Epithelial cell of esophagus (primary cell): ENCODE results near the gene FBXL7.

Source experiments
- DNase-seq: peaks from one replicate; pipeline ENCODE4 v3.0.0; 2010; ENCODE audit warnings: low read depth
- H3K4me3 ChIP-seq: 2 replicates; pipeline ENCODE4 v1.5.1; 2011; ENCODE audit warnings: mild to moderate bottlenecking, low read length, control low read depth
- CTCF ChIP-seq: IDR thresholded peaks from 2 replicates; pipeline ENCODE4 v1.5.1; 2011; ENCODE audit warnings: low read depth, mild to moderate bottlenecking, low read length, control low read depth, inconsistent platforms; ENCODE audit not compliant: insufficient read depth; ENCODE audit errors: missing control alignments

Gene FBXL7

GRCh38 chr5:15621094-15621493 lies 121.1 kb downstream of the FBXL7 start:
- no peak overlapping the region for H3K4me3 ChIP-seq
- no peak for TF ChIP-seq CTCF
- DNase-seq: no peak

- TF ChIP-seq CTCF: no peak
- H3K4me3 ChIP-seq: no peak overlapping the region
- DNase-seq: no peak
Measured at GRCh38 chr5:15623794-15624193, 123.8 kb downstream of the FBXL7 start.

- TF ChIP-seq CTCF: no peak
- DNase-seq: no peak
- H3K4me3 ChIP-seq: no peak overlapping the region
Measured at GRCh38 chr5:15627109-15627508, 127.1 kb downstream of the FBXL7 start.

GRCh38 chr5:15627647-15628046 lies 127.7 kb downstream of the FBXL7 start:
- no peak for TF ChIP-seq CTCF
- no peak overlapping the region for H3K4me3 ChIP-seq
- DNase-seq: no peak

GRCh38 chr5:15630441-15630840 lies 130.5 kb downstream of the FBXL7 start:
- TF ChIP-seq CTCF: no peak
- DNase-seq: no peak
- no peak overlapping the region for H3K4me3 ChIP-seq

GRCh38 chr5:15634591-15635288 lies 134.8 kb downstream of the FBXL7 start:
- TF ChIP-seq CTCF: no peak
- DNase-seq: no peak
- H3K4me3 ChIP-seq: no peak overlapping the region

GRCh38 chr5:15635289-15635616 lies 135.3 kb downstream of the FBXL7 start:
- DNase-seq: no peak
- H3K4me3 ChIP-seq: no peak overlapping the region
- TF ChIP-seq CTCF: no peak
